Measurements from ENCODE around the gene GBGT1.
"Not testable (repeated sequence)": the region's sequence is repeated elsewhere in the genome, so short reads cannot be mapped to it uniquely, and the experiment has no call there.

Gene GBGT1

DNA sequence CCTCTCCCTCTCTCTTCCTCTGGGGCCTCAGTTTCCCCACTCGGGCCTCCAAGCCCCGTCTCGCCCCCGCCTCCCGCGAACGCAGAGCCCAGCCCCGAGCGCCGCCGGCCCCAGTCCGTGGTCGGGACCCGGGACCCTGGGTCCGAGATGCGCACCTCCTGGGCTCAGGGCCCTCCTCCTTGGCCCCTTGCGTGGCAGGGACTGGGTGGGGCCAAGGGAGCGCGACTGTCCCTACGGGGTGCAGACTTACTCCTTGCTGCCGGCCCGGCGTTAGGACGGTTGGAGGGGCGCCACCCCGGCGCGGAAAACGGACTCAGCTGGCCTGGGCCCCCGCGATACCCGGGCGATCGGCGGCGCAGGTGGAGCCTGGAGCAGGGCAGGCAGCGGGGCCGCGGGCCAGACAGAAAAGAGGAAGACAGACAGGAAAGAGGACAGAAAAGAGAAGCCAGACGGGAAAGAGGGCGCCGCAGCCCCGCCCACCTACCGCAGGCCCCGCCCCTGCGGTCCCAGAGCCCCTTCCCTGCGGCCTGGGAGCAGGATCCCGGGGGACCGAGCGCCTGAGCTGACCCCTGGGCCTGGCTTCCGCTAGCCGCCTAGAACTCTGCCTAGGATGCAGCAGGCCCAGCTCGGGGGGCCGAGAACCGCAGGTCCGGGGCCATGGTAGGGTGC, at the start of gene GBGT1:
Gene GBGT1 (minus strand): TSS at position 411 of the 669 bp plus-strand sequence. CDS start 1,502 bp downstream, outside the sequence.
- in situ Hi-C loops (cut with MboI; ENCODE audit: low pct_unique_long_range_greater_than_20kb, low sequenced_read_pairs, unreplicated experiment) = no loop called here

DNA sequence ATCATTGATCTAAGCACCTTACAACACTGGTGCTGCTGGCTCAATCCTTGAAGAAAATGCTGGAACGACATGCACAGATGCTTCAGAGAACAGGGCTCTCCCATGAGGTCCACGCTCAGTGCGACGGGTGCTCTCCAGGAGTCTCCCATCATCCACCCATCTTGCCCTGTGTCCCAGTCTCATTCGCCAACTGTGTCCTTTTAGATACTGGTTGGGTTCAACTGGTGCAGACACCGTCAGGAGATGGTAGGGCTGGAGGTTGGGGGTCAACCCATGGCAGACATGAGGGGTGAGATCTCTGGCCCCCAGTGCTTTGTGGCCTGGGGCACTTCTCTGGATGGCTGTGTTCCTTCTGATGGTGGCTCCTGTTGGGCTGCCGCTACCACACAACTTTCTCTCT, 46.9 kb upstream of the GBGT1 start:
- TF ChIP-seq, protein P1, sequence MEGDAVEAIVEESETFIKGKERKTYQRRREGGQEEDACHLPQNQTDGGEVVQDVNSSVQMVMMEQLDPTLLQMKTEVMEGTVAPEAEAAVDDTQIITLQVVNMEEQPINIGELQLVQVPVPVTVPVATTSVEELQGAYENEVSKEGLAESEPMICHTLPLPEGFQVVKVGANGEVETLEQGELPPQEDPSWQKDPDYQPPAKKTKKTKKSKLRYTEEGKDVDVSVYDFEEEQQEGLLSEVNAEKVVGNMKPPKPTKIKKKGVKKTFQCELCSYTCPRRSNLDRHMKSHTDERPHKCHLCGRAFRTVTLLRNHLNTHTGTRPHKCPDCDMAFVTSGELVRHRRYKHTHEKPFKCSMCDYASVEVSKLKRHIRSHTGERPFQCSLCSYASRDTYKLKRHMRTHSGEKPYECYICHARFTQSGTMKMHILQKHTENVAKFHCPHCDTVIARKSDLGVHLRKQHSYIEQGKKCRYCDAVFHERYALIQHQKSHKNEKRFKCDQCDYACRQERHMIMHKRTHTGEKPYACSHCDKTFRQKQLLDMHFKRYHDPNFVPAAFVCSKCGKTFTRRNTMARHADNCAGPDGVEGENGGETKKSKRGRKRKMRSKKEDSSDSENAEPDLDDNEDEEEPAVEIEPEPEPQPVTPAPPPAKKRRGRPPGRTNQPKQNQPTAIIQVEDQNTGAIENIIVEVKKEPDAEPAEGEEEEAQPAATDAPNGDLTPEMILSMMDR (IDR thresholded peaks at IDR 0.05; ENCODE audit: extremely low read depth, insufficient read depth, missing control alignments) = no peak
- in situ Hi-C loops (cut with MboI; ENCODE audit: low pct_unique_long_range_greater_than_20kb, low sequenced_read_pairs, unreplicated experiment) = no loop called here
- no peak for DNase-seq (ENCODE audit: low spot score)

More for the DNA sequence above, at the start of gene GBGT1:
- TF ChIP-seq, protein P1 (IDR thresholded peaks at IDR 0.05; ENCODE audit: extremely low read depth, insufficient read depth, missing control alignments) = no peak
- peak; percentile 69 for DNase-seq (ENCODE audit: low spot score)

DNA sequence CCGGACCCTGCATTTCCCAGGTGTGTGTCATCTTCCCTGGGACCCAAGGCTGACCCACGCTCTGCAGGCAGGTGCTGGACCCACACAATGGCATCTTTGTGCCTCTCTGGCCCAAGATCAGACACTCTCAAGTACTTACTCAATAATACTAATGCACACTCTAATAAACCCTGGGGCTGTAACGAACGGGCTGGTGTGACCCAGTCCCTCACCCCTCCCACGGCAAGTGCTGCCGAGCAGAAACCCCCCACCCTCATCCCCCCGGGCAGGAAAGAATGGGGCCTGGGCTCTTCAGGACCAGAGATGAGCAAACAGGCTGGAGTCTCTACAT, 46.5 kb upstream of the GBGT1 start:
- in situ Hi-C loops (cut with MboI; ENCODE audit: low pct_unique_long_range_greater_than_20kb, low sequenced_read_pairs, unreplicated experiment) = no loop called here
- TF ChIP-seq, protein P1 (IDR thresholded peaks at IDR 0.05; ENCODE audit: extremely low read depth, insufficient read depth, missing control alignments) = no peak
- DNase-seq (ENCODE audit: low spot score) = no peak

DNA sequence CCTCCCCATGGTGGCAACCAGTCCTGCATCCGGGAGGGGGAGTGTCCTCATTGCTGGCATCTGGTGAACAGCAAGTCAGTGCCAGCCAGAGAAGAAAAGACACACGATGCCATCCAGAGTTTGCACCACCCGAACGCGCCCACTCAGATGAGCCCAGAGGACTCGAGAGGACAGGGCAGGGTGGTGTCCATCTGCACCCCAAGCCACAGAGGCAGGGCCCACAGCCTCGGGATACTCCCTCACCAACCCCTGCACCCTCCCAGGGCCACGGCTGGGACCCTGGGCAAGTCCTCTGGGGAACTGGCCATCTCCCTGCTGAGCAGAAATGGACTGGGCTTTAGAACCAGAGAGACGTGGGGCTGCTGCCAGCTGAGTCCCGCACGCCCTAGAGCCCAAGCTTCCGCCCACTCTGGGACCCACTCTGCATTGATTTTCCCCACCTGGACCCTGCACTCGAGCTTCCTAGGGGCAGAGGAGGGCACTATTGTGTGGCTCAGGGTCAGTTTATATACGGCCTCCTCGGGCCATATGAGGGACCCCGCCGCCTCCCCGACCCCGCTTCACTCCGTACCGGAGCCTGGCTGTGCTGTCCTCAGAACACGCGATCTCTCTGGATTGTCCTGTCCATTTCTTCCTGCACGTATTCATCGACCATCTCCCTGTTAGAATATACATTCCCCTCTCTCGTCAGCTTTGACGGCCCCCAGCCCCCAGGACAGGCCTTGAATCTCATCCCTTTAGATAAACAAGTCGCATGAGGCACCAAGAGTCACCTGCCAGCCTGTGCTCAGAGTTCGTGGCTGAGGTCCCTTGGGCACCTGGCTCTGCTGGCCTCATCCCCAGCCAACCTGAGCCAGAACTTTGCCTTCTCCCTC, 45.9 kb upstream of the GBGT1 start:
- DNase-seq (ENCODE audit: low spot score); in situ Hi-C loops (cut with MboI; ENCODE audit: low pct_unique_long_range_greater_than_20kb, low sequenced_read_pairs, unreplicated experiment): not testable (repeated sequence)

DNA sequence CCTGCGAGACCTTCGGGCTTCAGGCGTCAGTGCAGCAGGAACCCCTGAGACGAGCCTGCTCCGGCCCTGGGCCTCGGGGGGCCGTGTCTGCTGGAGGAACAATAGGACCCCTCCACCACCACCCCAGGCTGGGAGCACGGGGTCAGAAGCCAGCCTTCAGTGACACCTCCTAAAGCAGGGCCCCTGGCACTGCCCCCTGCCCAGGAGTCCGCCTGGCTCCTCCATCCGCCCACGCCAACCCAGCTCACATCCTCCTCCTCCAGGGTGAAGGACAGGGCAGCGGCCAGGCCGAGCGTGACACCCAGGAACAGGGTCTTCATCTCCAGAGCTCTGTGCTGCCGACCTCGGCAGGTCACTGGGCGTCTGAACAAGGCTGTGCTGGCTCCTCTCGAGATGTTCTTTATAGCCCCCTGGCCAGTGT, 45.2 kb upstream of the GBGT1 start, which contains the start of gene OBP2B:
Gene OBP2B (minus strand): TSS at position 371 of the 421 bp plus-strand sequence. CDS start 51 bp downstream, at position 320.
- DNase-seq (ENCODE audit: low spot score); in situ Hi-C loops (cut with MboI; ENCODE audit: low pct_unique_long_range_greater_than_20kb, low sequenced_read_pairs, unreplicated experiment): not testable (repeated sequence)

DNA sequence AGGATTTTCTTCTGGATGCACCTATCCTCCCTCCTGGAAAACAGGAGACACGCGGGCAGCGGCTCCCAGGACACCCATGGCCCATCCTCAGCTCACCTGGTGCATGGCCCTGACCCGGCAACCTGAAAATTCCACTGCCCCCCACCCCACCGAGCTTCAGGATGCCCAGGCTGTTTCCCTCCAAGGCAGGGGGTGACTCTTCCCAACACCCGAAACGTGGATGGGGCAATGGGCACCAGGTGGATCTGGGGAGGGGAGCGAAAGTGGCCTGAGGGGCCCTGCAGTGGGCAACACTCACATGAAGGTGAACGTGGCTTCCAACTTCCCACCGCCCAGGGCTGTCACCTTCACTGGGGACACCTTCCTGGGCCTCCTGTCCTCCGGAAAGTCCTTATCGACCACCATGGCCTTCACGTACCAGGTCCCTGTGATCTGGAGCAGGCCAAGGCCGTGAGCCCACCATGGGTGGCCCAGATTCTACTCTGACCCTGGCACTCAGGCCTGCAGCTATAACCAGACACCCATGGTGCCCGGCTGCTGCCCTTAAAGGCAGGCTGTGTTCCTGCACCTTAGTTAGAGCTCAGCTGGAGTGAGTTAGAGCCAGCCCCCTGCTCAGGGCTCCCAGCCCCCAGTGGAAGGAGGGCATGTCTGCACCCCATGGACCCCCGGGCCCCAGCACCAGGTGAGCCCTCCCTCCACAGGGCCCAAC, 44.6 kb upstream of the GBGT1 start:
- in situ Hi-C loops (cut with MboI; ENCODE audit: low pct_unique_long_range_greater_than_20kb, low sequenced_read_pairs, unreplicated experiment); DNase-seq (ENCODE audit: low spot score): not testable (repeated sequence)

DNA sequence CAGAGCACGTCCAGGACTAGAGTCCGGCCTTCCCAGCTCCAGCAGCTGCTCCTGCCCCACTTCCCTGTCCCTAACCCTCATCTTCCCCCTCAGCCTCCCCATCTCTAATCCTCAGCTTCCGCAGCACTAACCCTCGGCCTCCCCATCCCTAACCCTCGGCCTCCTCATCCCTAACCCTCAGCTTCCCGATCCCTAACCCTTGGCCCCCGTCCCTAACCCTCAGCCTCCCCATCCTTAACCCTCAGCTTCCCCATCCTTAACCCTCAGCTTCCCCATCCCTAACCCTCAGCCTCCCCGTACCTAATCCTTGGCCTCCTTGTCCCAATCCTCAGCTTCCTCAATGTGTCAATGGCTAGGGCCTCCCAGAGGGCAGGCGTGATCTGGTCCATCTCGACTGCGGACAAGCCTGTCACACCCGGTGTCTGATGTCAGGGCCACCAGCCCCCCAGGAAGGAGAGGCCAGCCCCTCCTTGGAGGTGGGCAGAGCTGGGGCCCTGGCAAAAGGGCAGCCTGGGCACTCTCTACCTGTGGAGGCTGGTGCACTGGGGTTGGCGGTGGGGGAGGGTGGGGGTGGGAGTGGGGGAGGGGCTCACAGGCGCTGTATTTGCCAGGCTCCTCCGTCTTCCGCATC, 43.9 kb upstream of the GBGT1 start:
- TF ChIP-seq, protein P1 (IDR thresholded peaks at IDR 0.05; ENCODE audit: extremely low read depth, insufficient read depth, missing control alignments) = no peak
- no peak for DNase-seq (ENCODE audit: low spot score)
- in situ Hi-C loops (cut with MboI; ENCODE audit: low pct_unique_long_range_greater_than_20kb, low sequenced_read_pairs, unreplicated experiment) = no loop called here

Data from GM13977 (cell line).